HuH-7 (cell line): ENCODE data around the gene ASS1.
"Not testable (repeated sequence)": the region's sequence is repeated elsewhere in the genome, so short reads cannot be mapped to it uniquely, and the experiment has no call there.

Source experiments
- DNase-seq: peaks from one replicate; pipeline ENCODE4 v3.0.0; 2011; ENCODE audit warnings: low spot score

ASS1 gene

GRCh38 chr9:130434656-130435055, 10.1 kb upstream of the ASS1 start:
- not testable (repeated sequence) for DNase-seq

- no peak for DNase-seq
Measured at GRCh38 chr9:130437011-130437789, 7.6 kb upstream of the ASS1 start.

GRCh38 chr9:130438382-130438981, 6.3 kb upstream of the ASS1 start:
- DNase-seq: no peak

- DNase-seq: no peak
Measured at GRCh38 chr9:130441031-130441430, 3.7 kb upstream of the ASS1 start.

- DNase-seq: no peak
Measured at GRCh38 chr9:130442746-130443455, 1.9 kb upstream of the ASS1 start.

GRCh38 chr9:130443456-130443801, 1.3 kb upstream of the ASS1 start:
- DNase-seq: no peak

- DNase-seq: no peak
Measured at GRCh38 chr9:130443840-130444492, 795 bp upstream of the ASS1 start.

GRCh38 chr9:130445268-130445983, 665 bp downstream of the ASS1 start:
- peak; percentile 93 for DNase-seq

GRCh38 chr9:130446101-130446861, 1.5 kb downstream of the ASS1 start:
- DNase-seq: no peak

- no peak for DNase-seq
Measured at GRCh38 chr9:130447193-130447816, 2.5 kb downstream of the ASS1 start.

- no peak for DNase-seq
Measured at GRCh38 chr9:130448035-130448624, 3.4 kb downstream of the ASS1 start.

GRCh38 chr9:130448771-130449603, 4.2 kb downstream of the ASS1 start:
- DNase-seq: no peak

GRCh38 chr9:130450344-130451003, 5.7 kb downstream of the ASS1 start:
- DNase-seq: peak; percentile 86

GRCh38 chr9:130451004-130451390, 6.2 kb downstream of the ASS1 start:
- DNase-seq: no peak

GRCh38 chr9:130451509-130452388, 7.0 kb downstream of the ASS1 start:
- DNase-seq: peak; percentile 72

GRCh38 chr9:130452835-130453234, 8.1 kb downstream of the ASS1 start:
- no peak for DNase-seq

- no peak for DNase-seq
Measured at GRCh38 chr9:130453487-130453886, 8.7 kb downstream of the ASS1 start.
